ENCODE measurements around the gene KRTAP7-1.

The KRTAP7-1 gene

GRCh38 chr21:30829659-30830058 lies at the start of gene KRTAP7-1:
TSS of gene KRTAP7-1 (minus strand) at chr21:30829759. CDS start at chr21:30829698, 61 bp downstream.
- Mint-ChIP-seq H3K36me3 (no peaks in the 10 kb centered on the region), H3K4me3 (no peak within 1 kb of the TSS), H3K4me1 (no peaks in the 10 kb centered on the region), H3K9me3 (no peaks in the 10 kb centered on the region), H3K27ac (no peak within 1 kb of the TSS)
- ATAC-seq (no peak), DNase-seq (ENCODE audit: low spot score in 2 of 2) (no peak)

GRCh38 chr21:30874526-30874925 lies 45.0 kb upstream of the KRTAP7-1 start:
- H3K27ac Mint-ChIP-seq: no peak overlapping the region
- DNase-seq (ENCODE audit: low spot score in 2 of 2): no peak

GRCh38 chr21:30847627-30848500 lies 18.3 kb upstream of the KRTAP7-1 start:
- Mint-ChIP-seq H3K9me3 (no peaks in the 10 kb centered on the region), H3K4me3 (no peak overlapping the region), H3K4me1 (no peaks in the 10 kb centered on the region), H3K27ac (no peak overlapping the region), H3K36me3 (no peaks in the 10 kb centered on the region)
- DNase-seq (ENCODE audit: low spot score in 2 of 2): no peak
- no peak for ATAC-seq

More at GRCh38 chr21:30874526-30874925, 45.0 kb upstream of the KRTAP7-1 start:
- Mint-ChIP-seq H3K36me3 (no peaks in the 10 kb centered on the region), H3K9me3 (no peaks in the 10 kb centered on the region), H3K4me1 (no peaks in the 10 kb centered on the region), H3K4me3 (no peak overlapping the region)
- no peak for ATAC-seq

- ATAC-seq (no peak), DNase-seq (ENCODE audit: low spot score in 2 of 2) (no peak)
- H3K4me1 Mint-ChIP-seq: no peaks in the 10 kb centered on the region
- H3K27ac Mint-ChIP-seq: no peak overlapping the region
- no peaks in the 10 kb centered on the region for H3K36me3 Mint-ChIP-seq
- no peaks in the 10 kb centered on the region for H3K9me3 Mint-ChIP-seq
- H3K4me3 Mint-ChIP-seq: no peak overlapping the region
Observed at GRCh38 chr21:30842990-30843389, 13.4 kb upstream of the KRTAP7-1 start.

GRCh38 chr21:30839304-30839703 lies 9.7 kb upstream of the KRTAP7-1 start:
- no peaks in the 10 kb centered on the region for H3K4me1 Mint-ChIP-seq
- H3K4me3 Mint-ChIP-seq: no peak overlapping the region
- H3K36me3 Mint-ChIP-seq: no peaks in the 10 kb centered on the region
- DNase-seq (ENCODE audit: low spot score in 2 of 2) (no peak), ATAC-seq (peak; percentile 71)
- no peak overlapping the region for H3K27ac Mint-ChIP-seq
- H3K9me3 Mint-ChIP-seq: no peaks in the 10 kb centered on the region

- Mint-ChIP-seq H3K4me3 (no peak overlapping the region), H3K9me3 (no peaks in the 10 kb centered on the region), H3K36me3 (no peaks in the 10 kb centered on the region), H3K27ac (no peak overlapping the region), H3K4me1 (no peaks in the 10 kb centered on the region)
- DNase-seq (ENCODE audit: low spot score in 2 of 2): no peak
- ATAC-seq: no peak
Observed at GRCh38 chr21:30838536-30838935, 9.0 kb upstream of the KRTAP7-1 start.

- ATAC-seq (no peak), DNase-seq (ENCODE audit: low spot score in 2 of 2) (peak in 1 of 2 donors; percentile 53)
- H3K27ac Mint-ChIP-seq: no peak overlapping the region
- no peak overlapping the region for H3K4me3 Mint-ChIP-seq
- H3K9me3 Mint-ChIP-seq: no peaks in the 10 kb centered on the region
- H3K4me1 Mint-ChIP-seq: no peaks in the 10 kb centered on the region
- no peaks in the 10 kb centered on the region for H3K36me3 Mint-ChIP-seq
Observed at GRCh38 chr21:30831194-30831765, 1.7 kb upstream of the KRTAP7-1 start.

GRCh38 chr21:30818837-30819610 lies 10.5 kb downstream of the KRTAP7-1 start:
- Mint-ChIP-seq H3K4me1 (no peaks in the 10 kb centered on the region), H3K9me3 (no peaks in the 10 kb centered on the region), H3K27ac (no peak overlapping the region), H3K36me3 (no peaks in the 10 kb centered on the region), H3K4me3 (no peak overlapping the region)
- DNase-seq (ENCODE audit: low spot score in 2 of 2) (no peak), ATAC-seq (no peak)

- Mint-ChIP-seq H3K4me3 (no peak within 1 kb of the TSS), H3K36me3 (no peaks in the 10 kb centered on the region), H3K4me1 (no peaks in the 10 kb centered on the region), H3K9me3 (no peaks in the 10 kb centered on the region), H3K27ac (no peak within 1 kb of the TSS)
- DNase-seq (ENCODE audit: low spot score in 2 of 2): no peak
- no peak for ATAC-seq
Observed at GRCh38 chr21:30813174-30813573, 16.4 kb downstream of the KRTAP7-1 start, which contains the start of gene KRTAP8-1. TSS of gene KRTAP8-1 (minus strand) at chr21:30813274. CDS start at chr21:30813220, 54 bp downstream.

GRCh38 chr21:30800605-30801004 lies 29.0 kb downstream of the KRTAP7-1 start:
- H3K36me3 Mint-ChIP-seq: no peaks in the 10 kb centered on the region
- no peak overlapping the region for H3K4me3 Mint-ChIP-seq
- DNase-seq (ENCODE audit: low spot score in 2 of 2): no peak
- ATAC-seq: no peak
- no peaks in the 10 kb centered on the region for H3K4me1 Mint-ChIP-seq
- no peak overlapping the region for H3K27ac Mint-ChIP-seq
- no peaks in the 10 kb centered on the region for H3K9me3 Mint-ChIP-seq

GRCh38 chr21:30793581-30794314 lies 35.8 kb downstream of the KRTAP7-1 start:
- no peak for DNase-seq (ENCODE audit: low spot score in 2 of 2)
- no peak overlapping the region for H3K4me3 Mint-ChIP-seq
- no peaks in the 10 kb centered on the region for H3K36me3 Mint-ChIP-seq
- no peak for ATAC-seq
- H3K4me1 Mint-ChIP-seq: no peaks in the 10 kb centered on the region
- no peak overlapping the region for H3K27ac Mint-ChIP-seq
- H3K9me3 Mint-ChIP-seq: no peaks in the 10 kb centered on the region

- ATAC-seq (no peak), DNase-seq (ENCODE audit: low spot score in 2 of 2) (no peak)
- no peaks in the 10 kb centered on the region for H3K4me1 Mint-ChIP-seq
- no peak overlapping the region for H3K27ac Mint-ChIP-seq
- no peak overlapping the region for H3K4me3 Mint-ChIP-seq
- H3K9me3 Mint-ChIP-seq: no peaks in the 10 kb centered on the region
- no peaks in the 10 kb centered on the region for H3K36me3 Mint-ChIP-seq
Observed at GRCh38 chr21:30779249-30779648, 50.3 kb downstream of the KRTAP7-1 start.
